ENCODE measurements around the gene ABHD6.

ABHD6 gene

GRCh38 chr3:58307639-58308215 is 70.1 kb downstream of the ABHD6 start:
- in situ Hi-C loops (cut with MboI; ENCODE audit: low sequenced_read_pairs), result no loop called here

DNA sequence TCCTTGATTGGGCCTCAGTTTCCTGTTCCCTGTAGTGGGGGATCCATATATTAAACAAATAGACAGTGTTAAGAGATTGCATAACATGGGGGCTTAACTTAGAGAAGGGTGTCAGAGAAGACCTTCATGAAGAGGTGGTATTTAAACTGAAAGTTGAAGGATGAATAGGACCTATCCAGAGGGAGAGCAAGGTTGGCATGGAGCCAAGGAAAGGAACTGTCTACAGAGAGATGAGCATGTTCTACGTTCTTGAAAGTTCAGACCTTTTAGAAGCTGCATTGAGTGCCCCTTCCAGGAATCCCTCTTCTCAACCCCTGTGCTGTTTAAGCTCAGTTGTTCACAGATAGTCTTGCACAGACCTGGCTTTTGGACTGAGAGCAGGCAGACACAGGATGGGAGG is 71.1 kb downstream of the ABHD6 start:
- in situ Hi-C loops (cut with MboI; ENCODE audit: low sequenced_read_pairs), result no loop called here

GRCh38 chr3:58317811-58318210 is 80.2 kb downstream of the ABHD6 start:
- in situ Hi-C loops (cut with MboI; ENCODE audit: low sequenced_read_pairs), result loop anchor here (10.0 kb wide), 1 partner anchor 217 kb away; the partner anchor contains the start of gene ACOX2

DNA sequence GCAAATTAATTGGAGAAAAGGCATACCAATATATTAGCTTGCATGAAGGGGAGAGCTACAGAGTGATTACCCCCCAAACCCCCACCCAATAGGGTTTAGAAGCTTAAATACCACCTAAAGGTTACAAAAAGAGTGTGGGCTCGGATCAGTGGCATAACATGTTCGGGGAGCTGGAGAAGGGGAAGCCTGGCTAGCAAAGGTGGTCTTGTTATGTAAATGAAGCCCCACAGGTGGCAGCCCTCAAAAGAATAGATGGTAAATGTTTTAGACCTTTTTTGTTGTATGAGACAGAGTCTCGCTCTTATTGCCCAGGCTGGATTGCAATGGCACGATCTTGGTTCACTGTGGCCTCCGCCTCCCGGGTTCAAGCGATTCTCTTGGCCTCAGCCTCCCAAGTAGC is 84.2 kb downstream of the ABHD6 start:
- in situ Hi-C loops (cut with MboI; ENCODE audit: low sequenced_read_pairs), result no loop called here

DNA sequence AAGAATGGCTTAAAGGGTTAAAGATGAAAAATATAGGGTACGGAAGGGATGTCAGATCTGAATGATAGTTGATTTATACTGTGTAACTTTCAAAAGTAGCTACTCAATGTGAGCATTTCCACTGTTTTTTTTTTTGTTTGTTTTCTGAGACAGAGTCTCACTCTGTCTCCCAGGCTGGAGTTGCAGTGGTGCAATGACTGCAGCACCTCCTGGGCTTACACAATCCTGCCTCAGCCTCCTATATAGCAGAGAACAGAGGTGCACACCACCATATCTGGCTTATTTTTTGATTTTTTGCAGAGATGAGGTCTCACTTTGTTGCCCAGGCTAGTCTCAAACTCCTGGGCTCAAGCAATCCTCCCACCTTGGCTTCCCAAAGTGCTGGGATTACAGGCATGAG is 85.2 kb downstream of the ABHD6 start:
- in situ Hi-C loops (cut with MboI; ENCODE audit: low sequenced_read_pairs), result no loop called here

DNA sequence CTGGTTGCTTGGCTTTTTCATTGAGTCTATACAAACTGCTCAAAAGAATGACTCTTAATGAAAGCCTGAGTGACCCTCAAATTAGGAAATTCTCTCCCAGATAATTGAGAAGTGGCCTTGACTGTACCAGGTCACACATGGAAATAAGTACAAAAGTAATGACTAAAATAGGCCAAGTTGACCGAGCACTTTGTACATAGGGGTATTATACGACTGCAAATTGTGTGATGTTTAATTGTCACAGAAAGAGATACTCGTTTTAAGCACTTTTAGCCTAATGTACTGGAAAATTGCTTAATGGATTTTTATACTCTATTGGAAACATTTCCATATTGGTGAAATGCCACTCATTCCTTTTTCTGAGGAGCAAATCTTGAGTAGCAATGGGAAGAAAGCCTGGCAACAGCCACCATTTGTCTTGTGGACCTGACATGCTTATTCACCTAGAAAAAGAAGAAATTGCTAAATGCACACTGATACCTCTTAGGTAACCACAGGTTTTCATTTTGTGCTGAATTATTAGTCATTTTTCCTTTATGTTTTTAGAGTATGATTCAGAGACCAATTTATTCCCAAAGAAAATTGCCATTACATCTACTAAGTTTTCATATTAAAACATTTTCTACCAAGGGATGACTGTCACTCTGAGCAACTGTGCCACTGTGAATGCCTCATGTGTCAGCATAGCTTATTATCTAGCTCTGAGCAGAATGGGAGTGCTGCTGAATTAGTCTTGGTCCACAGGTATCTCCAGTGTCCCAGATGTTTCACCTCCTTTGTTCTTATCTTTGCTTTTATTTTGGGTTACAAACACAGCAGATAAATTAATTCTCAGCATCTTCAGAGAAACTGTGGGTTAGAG is 86.2 kb downstream of the ABHD6 start:
- in situ Hi-C loops (cut with MboI; ENCODE audit: low sequenced_read_pairs), result no loop called here

DNA sequence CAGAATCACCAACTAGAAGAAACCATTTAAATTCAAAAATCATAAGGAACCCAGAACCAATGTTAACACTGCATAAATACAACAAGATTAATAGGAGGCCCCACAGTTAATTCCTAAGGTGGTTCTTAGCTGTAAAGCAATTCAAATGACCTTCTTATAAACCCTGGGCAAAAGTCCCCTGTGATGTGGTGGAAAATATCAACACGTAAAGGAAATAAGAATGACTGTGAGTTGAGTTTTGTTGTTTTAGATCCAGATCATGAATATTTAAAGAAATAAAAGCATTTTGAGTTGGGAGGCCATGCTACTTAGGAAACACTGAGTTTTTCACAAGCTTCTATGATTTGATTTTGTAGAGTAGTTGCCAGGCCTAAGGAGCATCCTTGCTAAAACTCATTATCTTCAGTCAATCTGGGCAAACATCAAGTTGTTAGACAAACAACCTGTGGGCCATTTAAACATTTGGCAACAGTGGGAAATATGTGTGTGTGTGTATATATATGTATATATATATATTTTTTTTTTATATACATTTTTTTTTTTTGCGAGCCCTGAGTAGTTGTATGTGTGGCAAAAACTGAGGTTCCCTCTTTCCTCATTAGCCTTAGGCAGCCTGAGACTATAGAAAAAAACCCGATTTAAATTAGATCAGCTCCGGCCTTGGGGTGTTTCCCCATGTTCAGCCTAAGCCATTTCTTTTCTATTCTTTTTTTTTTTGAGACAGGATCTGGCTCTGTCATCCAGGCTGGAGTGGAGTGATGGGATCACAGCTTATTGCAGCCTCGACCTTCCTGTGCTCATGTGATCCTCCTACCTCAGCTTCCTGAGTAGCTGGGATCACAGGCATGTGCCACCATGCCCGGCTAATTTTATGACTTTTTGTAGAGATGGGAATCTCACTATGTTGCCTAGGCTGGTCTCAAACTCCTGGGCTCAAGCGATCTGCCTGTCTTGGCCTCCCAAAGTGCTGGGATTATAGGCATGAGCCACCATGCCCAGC is 87.1 kb downstream of the ABHD6 start:
- in situ Hi-C loops (cut with MboI; ENCODE audit: low sequenced_read_pairs), result no loop called here

- in situ Hi-C loops (cut with MboI; ENCODE audit: low sequenced_read_pairs), result no loop called here
Observed at GRCh38 chr3:58325525-58325992, 88.0 kb downstream of the ABHD6 start.

GRCh38 chr3:58326267-58326900 is 88.8 kb downstream of the ABHD6 start:
- in situ Hi-C loops (cut with MboI; ENCODE audit: low sequenced_read_pairs), result no loop called here

GRCh38 chr3:58329150-58329921 is 91.7 kb downstream of the ABHD6 start:
- in situ Hi-C loops (cut with MboI; ENCODE audit: low sequenced_read_pairs), result no loop called here

- in situ Hi-C loops (cut with MboI; ENCODE audit: low sequenced_read_pairs), result no loop called here
Observed at GRCh38 chr3:58329922-58330413, 92.4 kb downstream of the ABHD6 start.

DNA sequence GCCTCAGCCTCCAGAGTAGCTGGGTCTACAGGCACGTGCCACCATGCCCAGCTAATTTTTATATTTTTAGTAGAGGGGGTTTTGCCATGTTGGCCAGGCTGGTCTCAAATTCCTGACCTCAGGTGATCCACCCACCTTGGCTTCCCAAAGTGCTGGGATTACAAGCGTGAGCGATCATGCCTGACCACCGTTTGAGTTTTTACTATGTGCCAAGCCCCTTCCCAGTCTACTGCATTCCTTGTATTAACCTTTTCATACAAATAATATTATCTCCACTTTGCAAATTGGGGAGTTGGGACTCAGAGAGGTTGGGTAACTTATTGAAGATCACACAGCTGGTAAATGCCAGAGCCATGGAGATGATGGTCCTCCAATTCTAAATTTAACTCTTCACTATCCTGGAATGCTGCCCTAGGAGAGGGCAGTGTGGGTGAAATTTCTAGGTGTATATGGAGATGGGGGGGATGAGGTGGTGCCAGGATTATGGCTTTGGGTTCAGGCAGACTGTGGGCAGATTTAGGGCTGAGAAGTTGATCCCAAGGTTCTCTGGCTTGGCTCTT is 94.1 kb downstream of the ABHD6 start:
- in situ Hi-C loops (cut with MboI; ENCODE audit: low sequenced_read_pairs), result no loop called here

- in situ Hi-C loops (cut with MboI; ENCODE audit: low sequenced_read_pairs), result no loop called here
Observed at GRCh38 chr3:58332575-58333188, 95.1 kb downstream of the ABHD6 start, which contains the start of gene PXK. Gene PXK, plus strand, starts transcription at chr3:58332892. Its CDS starts 97 bp downstream, at chr3:58332989.

DNA sequence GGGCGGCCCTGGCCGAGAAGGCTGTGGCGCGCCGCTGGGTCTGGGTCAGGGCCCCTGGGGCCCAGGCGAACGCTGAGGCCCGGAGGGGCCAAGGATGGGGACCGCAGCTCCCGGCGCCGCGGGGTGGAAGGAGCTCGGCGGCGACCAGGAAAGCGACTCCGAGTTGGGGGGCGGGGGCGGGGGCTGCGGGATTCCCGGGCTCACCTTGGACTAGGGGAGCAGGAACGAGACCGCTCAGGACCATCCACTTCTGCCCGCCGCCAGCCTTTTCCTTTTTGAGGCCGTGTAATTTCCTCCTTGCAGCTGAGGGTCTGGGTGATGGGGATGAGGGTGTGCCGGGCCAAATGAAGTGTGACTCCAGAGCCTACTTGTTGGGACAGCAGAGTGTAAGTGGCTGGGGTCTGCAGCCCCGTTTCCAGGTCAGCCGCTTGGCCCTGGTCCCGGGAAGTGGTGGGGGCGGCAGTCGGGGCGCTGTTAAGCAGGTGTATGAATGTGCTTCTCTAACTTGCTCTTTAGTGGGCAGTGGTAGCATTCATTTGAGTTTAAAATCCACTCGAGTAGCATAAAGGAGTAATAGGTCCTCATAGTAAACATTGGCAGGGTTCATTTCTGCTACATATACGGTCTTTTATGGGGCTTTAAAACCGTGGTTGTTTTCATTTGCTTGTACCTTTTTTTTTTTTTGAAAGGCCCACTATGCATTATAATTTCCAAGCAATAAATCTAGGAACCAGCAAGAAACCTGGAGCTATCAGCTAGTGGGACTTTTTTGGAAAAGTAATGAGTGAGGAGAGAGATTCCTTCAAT is 95.8 kb downstream of the ABHD6 start:
- in situ Hi-C loops (cut with MboI; ENCODE audit: low sequenced_read_pairs), result no loop called here

GRCh38 chr3:58334013-58334321 is 96.4 kb downstream of the ABHD6 start:
- in situ Hi-C loops (cut with MboI; ENCODE audit: low sequenced_read_pairs), result no loop called here

- in situ Hi-C loops (cut with MboI; ENCODE audit: low sequenced_read_pairs), result no loop called here
Observed at GRCh38 chr3:58334506-58334884, 96.9 kb downstream of the ABHD6 start.

GRCh38 chr3:58335652-58335947 is 98.0 kb downstream of the ABHD6 start:
- in situ Hi-C loops (cut with MboI; ENCODE audit: low sequenced_read_pairs), result no loop called here

- in situ Hi-C loops (cut with MboI; ENCODE audit: low sequenced_read_pairs), result no loop called here
Observed at GRCh38 chr3:58336135-58336882, 98.7 kb downstream of the ABHD6 start.
